ENCODE results near the gene SLC25A22.

GRCh38 chr11:765025-765801 is 32.9 kb downstream of the SLC25A22 start:
- peak; percentile 68 for TF ChIP-seq CTCF (conservative IDR thresholded peaks at IDR 0.05; ENCODE audit: low read depth, low read length)
- no peak for TF ChIP-seq EZH2phosphoT487 (IDR thresholded peaks at IDR 0.05; ENCODE audit: borderline replicate concordance, low read length)

Measured in PC-3 (cell line).